Erythroblast (primary cell): ENCODE results near the gene TUBG1.

ENCODE experiments used
- GATA1 ChIP-seq: IDR thresholded peaks from 2 replicates; pipeline ENCODE4 v1.6.1; 2011; ENCODE audit warnings: low read depth, mild to moderate bottlenecking, control low read depth, low read length, moderate library complexity
- POLR2A ChIP-seq: IDR thresholded peaks from 2 replicates; pipeline ENCODE4 v1.6.1; 2011; ENCODE audit warnings: mild to moderate bottlenecking, low read length

DNA sequence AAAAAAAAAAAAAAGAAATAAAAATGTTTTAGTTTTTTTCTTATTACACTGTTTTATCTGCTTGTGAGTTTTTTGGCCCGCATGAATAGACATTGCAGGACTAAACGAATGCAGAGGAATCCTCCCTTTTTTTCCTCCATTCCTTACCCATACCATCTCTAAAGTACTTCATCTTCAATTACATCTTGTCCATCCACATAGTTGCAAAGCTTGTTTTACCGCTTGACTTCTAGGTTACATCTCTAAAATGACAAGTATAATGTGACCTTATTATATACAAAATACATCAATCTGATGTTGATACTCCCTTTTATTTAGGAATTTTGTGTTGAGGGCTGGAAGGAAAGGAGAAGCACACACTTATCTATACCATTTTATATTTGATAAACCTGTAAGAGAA is 13.1 kb upstream of the TUBG1 start:
- no peak for TF ChIP-seq POLR2A
- TF ChIP-seq GATA1 = no peak
